Kidney (tissue), 14 donors: ENCODE measurements around the gene CIAO2B. TPM values are rescaled to one million over a fixed set of nuclear protein-coding genes. Genes with fewer than 3 reads are reported as not detected.

ENCODE experiments used
- DNase-seq, 5 donors: peaks; one replicate each; pipeline ENCODE4 v3.0.0-alpha.2; 2013 to 2020
- FAIRE-seq: peaks from 2 replicates; lab custom pipeline; 2012; peaks lifted over from hg19 to GRCh38; lab: Jason Lieb, UNC
- H3K27ac ChIP-seq, 2 donors: one replicate each; pipeline ENCODE4 v1.7.0; 2013; ENCODE audit warnings: low read depth in 2 of 2, low read length in 2 of 2, inconsistent platforms in 1 of 2
- H3K27me3 ChIP-seq: one replicate; pipeline ENCODE4 v1.7.1; 2013; ENCODE audit warnings: low read length, inconsistent platforms; ENCODE audit not compliant: control insufficient read depth, insufficient read depth
- H3K36me3 ChIP-seq, 3 donors: one replicate each; pipeline versions ENCODE4 v1.7.0 to v1.7.1; 2013; ENCODE audit warnings: low read length in 3 of 3, control low read depth in 1 of 3, inconsistent platforms in 1 of 3; ENCODE audit not compliant: insufficient read depth in 3 of 3, control insufficient read depth in 2 of 3
- H3K4me1 ChIP-seq, 3 donors: one replicate each; pipeline versions ENCODE4 v1.7.0 to v1.7.1; 2013; ENCODE audit warnings: low read length in 3 of 3, inconsistent platforms in 1 of 3, low read depth in 1 of 3; ENCODE audit not compliant: control insufficient read depth in 2 of 3, insufficient read depth in 2 of 3
- H3K4me3 ChIP-seq, 3 donors: one replicate each; pipeline versions ENCODE4 v1.7.0 to v1.8.1; 2013; ENCODE audit warnings: low read length in 3 of 3, control low read depth in 1 of 3, inconsistent platforms in 1 of 3
- H3K9ac ChIP-seq, 3 donors: one replicate each; pipeline versions ENCODE4 v1.7.0 to v1.7.1; 2013; ENCODE audit warnings: low read length in 3 of 3, control low read depth in 1 of 3, inconsistent platforms in 1 of 3
- H3K9me3 ChIP-seq, 3 donors: one replicate each; pipeline versions ENCODE4 v1.7.0 to v1.7.1; 2013; ENCODE audit warnings: low read length in 3 of 3, control low read depth in 1 of 3, inconsistent platforms in 1 of 3; ENCODE audit not compliant: control insufficient read depth in 2 of 3, insufficient read depth in 1 of 3
- intact Hi-C: fragments of 100-400 bp; cut with DNase I; formaldehyde crosslinking; loops from one replicate; pipeline ENCODE4 v1.11.1; 2022
- polyA plus RNA-seq: library from polyadenylated mRNA; stranded (reverse); fragments of 350-450 nt; fragmentation: Illumina TruSeq; extraction: RNeasy Lipid Tissue Mini Kit (QIAGEN cat#74804); gene quantifications from one replicate; pipeline ENCODE4 v1.2.3, GENCODE V29; 2014; ENCODE audit warnings: low read depth, low replicate concordance; ENCODE audit not compliant: insufficient read depth
- total RNA-seq: library from RNA; stranded (reverse); fragmentation: NEBNext Ultra II Directional; extraction: Animal tissue kit (Norgen Biotek cat#: 25700); gene quantifications from one replicate; pipeline ENCODE4 v1.2.1, GENCODE V29; 2021
- TF ChIP-seq, protein P1 (sequence below): IDR thresholded peaks from 3 replicates; pipeline ENCODE4 v1.5.1; 2012; ENCODE audit warnings: mild to moderate bottlenecking, moderate library complexity, borderline replicate concordance; ENCODE audit not compliant: insufficient read depth; ENCODE audit errors: extremely low read depth
- donor health status: control.
- donor health status: control.
- donor health status: control.
- donor health status: control.
- donor health status: control.
- donor health status: DM: yes; HTN: yes; CAD: no.
- donor health status: Normal renal cell carcinoma (clear cell type).

Gene CIAO2B
- total and polyA plus RNA-seq, 2 donors from 2014 or later: 71.2 to 284 TPM

DNA sequence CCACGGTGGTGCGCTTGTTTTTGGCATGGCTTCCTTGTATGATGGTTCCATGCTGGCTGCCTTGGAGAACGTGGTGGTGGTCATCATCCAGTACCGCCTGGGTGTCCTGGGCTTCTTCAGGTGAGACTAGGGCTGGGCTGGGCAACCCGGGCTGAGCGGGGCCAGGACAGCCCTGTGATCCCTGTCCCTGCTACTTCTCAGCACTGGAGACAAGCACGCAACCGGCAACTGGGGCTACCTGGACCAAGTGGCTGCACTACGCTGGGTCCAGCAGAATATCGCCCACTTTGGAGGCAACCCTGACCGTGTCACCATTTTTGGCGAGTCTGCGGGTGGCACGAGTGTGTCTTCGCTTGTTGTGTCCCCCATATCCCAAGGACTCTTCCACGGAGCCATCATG, 6.0 kb upstream of the CIAO2B start:
- Histone ChIP-seq H3K27ac (no peak overlapping the region), H3K9me3 (no peaks in the 10 kb centered on the region), H3K4me1 (peaks cover 0 to 19% (median 17%) of the 10 kb centered on the region in 3 donors), H3K27me3 (no peaks in the 10 kb centered on the region), H3K4me3 (no peak overlapping the region), H3K36me3 (peaks cover 0 to 52% (median 36%) of the 10 kb centered on the region in 3 donors), H3K9ac (no peak overlapping the region)
- DNase-seq: peak in 1 of 5 donors; percentile 43
- no peak for FAIRE-seq
- intact Hi-C loops: no loop called here
- TF ChIP-seq, protein P1, sequence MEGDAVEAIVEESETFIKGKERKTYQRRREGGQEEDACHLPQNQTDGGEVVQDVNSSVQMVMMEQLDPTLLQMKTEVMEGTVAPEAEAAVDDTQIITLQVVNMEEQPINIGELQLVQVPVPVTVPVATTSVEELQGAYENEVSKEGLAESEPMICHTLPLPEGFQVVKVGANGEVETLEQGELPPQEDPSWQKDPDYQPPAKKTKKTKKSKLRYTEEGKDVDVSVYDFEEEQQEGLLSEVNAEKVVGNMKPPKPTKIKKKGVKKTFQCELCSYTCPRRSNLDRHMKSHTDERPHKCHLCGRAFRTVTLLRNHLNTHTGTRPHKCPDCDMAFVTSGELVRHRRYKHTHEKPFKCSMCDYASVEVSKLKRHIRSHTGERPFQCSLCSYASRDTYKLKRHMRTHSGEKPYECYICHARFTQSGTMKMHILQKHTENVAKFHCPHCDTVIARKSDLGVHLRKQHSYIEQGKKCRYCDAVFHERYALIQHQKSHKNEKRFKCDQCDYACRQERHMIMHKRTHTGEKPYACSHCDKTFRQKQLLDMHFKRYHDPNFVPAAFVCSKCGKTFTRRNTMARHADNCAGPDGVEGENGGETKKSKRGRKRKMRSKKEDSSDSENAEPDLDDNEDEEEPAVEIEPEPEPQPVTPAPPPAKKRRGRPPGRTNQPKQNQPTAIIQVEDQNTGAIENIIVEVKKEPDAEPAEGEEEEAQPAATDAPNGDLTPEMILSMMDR: no peak

DNA sequence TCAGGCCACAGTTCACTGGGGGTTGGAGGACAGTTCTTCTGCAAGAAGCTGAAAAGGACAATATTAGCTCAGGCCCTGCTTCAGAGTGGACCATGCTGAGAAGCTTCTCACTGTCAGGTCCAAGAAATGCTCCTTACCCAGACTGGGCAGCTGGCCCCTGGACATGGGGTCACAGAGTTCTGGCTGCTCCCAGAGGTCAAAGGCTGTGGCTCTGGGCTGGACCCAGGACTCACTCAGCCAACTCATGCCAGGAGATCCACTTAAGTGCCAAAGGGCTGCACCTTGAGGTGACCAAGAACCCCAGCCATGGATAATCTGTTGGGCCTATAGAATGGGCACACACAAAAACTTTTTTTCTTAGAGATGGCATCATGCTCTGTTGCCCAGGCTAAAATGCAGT, 5.2 kb upstream of the CIAO2B start:
- no peak overlapping the region for H3K4me3 ChIP-seq
- H3K4me1 ChIP-seq: peaks cover 0 to 19% (median 17%) of the 10 kb centered on the region in 3 donors
- TF ChIP-seq, protein P1: no peak
- no peaks in the 10 kb centered on the region for H3K9me3 ChIP-seq
- H3K9ac ChIP-seq: no peak overlapping the region
- DNase-seq: peak in 1 of 5 donors; percentile 29
- no peaks in the 10 kb centered on the region for H3K27me3 ChIP-seq
- FAIRE-seq: no peak
- peaks cover 0 to 52% (median 36%) of the 10 kb centered on the region in 3 donors for H3K36me3 ChIP-seq
- H3K27ac ChIP-seq: no peak overlapping the region
- intact Hi-C loops: no loop called here

DNA sequence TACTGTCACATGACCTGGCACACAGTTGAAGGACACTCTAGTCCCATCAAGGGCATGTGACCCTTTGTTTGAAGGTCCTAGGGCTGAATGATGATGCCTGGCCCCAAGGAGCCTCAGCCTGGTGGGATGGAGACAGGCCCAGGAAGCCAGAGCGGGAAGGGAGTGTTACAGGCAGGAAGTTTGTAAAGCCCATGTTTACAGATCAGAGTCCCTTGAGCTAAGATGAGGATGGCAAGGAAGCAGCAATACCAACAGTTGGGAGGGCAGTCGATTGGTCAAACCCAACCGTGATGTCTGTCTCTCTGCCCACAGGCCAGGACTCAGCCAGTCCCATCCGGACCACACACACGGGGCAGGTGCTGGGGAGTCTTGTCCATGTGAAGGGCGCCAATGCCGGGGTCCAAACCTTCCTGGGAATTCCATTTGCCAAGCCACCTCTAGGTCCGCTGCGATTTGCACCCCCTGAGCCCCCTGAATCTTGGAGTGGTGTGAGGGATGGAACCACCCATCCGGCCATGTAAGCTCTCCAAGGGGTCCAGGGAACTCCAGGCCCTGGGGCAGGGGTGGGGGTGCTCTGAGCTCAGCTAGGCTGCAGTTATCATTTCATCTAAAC, 3.6 kb upstream of the CIAO2B start:
- FAIRE-seq (no peak), DNase-seq (peak in 1 of 5 donors; percentile 68)
- Histone ChIP-seq H3K9me3 (no peaks in the 10 kb centered on the region), H3K27me3 (no peaks in the 10 kb centered on the region), H3K36me3 (peaks cover 0 to 52% (median 32%) of the 10 kb centered on the region in 3 donors), H3K9ac (no peak overlapping the region), H3K4me3 (no peak overlapping the region), H3K27ac (no peak overlapping the region), H3K4me1 (peaks cover 0 to 24% (median 23%) of the 10 kb centered on the region in 3 donors)
- intact Hi-C loops: no loop called here
- TF ChIP-seq, protein P1: no peak
